HG03354 (cell line): ENCODE results near the gene EHD2.
A peak's percentile ranks its signal among the peaks of the same experiment; 100 is the strongest.
"Not testable (repeated sequence)": the region's sequence is repeated elsewhere in the genome, so short reads cannot be mapped to it uniquely, and the experiment has no call there.

Source experiments
- ATAC-seq: cut with Tn5 transposase; IDR thresholded peaks from one replicate; pipeline ENCODE4 v1.9.1; 2021; ENCODE audit warnings: mild to moderate bottlenecking; ENCODE audit not compliant: unreplicated experiment, poor library complexity, severe bottlenecking

The EHD2 gene

DNA sequence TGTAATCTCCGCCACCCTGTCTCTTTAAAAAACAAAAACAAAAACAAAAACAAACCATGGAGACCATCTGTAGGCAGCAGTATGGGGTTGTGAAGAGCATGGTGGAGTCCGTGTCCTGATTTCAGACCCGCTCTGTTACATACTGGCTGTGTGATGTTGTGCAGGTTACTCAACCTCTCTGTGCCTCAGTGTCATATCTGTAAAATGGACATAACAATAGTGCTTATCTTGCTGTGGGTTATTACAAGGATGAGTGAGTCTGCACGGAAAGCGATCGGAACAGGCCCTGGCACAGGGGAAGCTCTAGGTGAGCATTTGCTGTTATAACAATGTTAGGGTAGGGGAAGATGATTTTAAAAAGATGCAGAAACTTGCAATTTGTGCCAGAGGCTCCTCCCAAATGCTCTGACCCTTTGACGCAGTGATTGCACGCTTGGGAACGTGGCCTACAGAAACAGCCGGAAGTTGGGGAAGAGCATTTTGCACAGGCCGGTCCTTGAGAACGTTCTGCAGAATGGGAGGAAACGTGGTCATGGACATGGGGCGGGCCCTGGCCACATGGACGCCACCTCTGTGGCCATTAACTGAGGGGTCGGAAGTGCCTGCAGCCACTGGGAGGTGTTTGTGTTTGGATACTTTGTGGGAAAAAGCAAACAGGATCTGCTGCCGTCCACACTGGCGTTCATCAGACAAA, 49.5 kb downstream of the EHD2 start:
- no peak for ATAC-seq

DNA sequence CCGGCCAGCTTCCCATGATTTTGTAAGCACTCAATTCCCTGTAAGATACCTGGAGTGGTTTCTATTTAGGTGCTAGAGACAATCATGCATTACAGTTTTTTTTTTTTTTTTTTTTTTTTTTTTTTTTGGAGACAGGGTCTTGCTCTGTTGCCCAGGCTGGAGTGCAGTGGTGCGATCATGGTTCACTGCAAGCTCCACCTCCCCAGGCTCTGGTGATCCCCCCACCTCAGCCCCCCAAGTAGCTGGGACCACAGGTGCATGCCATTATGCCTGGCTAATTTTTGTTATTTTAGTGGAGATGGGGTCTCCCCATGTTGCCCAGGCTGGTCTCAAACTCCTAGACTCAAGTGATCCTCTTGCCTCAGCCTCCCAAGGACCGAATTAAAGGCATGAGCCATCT, 51.5 kb downstream of the EHD2 start:
- not testable (repeated sequence) for ATAC-seq

DNA sequence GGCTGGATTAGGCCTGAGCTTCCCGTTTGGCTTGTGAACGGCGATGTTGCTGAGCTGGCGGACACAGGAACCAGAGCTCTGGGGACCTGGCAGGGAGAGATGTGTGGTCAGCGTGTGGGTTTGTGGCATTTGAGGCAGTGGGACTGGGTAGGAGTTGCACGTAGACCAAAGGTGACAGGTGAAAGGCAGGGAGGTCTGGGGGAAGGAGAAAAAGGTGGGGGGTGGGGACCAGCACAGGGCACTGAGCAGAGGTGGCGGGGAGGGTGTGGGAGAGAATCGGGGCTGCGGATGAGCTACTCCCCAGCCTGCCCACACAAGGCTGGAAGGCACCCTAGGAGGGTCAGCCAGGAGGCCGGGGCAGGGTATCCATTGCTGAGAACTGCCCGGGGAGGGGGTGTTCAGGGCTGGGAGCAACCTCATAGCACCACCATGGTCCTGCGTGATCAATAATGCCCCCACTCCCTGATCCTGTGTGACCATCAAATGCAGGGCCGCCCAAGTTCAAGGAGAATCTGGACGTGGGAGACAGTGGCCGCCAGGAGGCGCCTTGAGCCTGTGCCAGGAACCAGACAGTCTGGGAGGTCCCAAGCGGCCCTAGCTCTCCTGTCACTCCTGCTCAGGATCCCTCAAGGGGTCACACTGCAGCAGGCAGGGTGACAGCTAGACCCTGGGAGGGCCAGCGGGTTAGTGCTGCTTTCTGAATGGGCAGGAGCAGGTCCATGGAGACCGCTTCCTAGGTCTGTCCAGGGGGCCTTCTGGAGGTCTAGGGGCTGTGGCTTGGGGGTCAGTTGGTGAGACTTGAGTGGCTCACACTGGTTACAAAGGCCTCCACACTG, 52.5 kb downstream of the EHD2 start:
- ATAC-seq: no peak

DNA sequence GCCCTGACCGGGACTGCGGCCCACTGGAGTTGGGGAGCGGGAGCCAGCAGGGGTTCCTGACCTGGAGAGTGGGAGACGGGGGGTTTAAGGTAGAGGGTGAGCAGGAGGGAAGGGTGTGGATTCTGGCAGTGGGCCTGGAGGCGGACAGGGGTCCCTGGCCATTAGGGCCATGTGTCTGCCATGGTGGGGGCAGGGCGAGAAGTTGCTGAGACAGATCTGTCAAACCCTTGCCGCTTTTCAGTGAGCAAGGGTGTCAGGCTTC, 53.1 kb downstream of the EHD2 start:
- no peak for ATAC-seq

DNA sequence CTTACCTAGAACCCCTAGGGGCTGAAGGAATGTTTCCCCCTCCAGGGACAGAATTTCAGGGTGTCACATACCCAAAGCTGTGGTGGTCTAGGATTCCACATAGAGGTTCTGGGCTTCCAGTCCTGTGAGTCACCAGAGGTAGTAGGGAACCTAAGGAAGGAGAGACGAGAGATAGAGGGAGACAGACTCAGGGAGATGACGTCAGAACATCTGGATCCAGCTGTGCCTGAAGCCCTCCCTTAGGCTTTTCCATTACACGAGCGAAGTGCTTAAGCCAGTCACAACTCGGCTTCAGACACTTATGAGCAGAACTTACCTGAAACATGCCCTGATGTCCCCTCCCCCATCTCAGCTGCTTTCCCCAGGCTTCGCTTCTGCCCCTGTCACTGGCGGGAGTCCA, 53.4 kb downstream of the EHD2 start:
- no peak for ATAC-seq

DNA sequence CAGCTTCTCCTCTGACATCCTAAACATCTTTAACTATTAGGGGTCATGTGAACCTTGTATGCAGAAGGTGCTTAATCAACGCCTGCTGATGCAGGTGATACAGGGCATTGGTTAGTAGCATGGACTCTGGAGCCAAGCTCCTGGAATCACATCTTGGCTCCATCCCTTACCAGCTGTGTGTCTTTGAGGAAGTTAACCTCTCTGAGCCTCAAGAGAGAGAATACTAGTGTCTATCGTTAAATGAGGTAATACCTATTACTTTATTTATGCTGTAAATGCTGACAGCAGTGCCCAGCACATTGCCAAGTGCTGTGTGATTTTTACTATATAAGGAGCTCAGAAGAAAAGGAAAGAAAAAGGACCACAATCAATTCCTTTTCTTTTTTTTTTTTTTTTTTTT, 54.1 kb downstream of the EHD2 start:
- no peak for ATAC-seq

DNA sequence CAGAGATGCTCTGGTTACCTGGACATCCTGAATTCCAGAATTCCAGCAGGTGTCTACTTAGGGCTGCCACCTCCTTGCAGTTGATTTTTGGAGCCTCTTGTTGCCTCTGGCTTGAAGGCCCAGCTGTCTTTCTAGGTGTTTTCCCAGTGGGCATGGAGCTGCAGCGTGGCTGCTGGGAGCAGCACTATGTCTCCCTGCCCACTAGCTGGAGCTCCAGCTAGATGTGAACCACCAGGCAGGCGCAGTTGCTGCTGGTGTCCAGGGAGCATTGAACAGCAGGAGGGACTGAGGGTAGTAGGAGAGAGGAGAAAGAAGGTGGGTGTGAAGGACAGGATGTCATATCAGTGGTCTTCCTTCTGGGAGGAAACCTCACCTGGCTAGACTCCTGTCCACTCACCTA, 55.4 kb downstream of the EHD2 start:
- no peak for ATAC-seq

DNA sequence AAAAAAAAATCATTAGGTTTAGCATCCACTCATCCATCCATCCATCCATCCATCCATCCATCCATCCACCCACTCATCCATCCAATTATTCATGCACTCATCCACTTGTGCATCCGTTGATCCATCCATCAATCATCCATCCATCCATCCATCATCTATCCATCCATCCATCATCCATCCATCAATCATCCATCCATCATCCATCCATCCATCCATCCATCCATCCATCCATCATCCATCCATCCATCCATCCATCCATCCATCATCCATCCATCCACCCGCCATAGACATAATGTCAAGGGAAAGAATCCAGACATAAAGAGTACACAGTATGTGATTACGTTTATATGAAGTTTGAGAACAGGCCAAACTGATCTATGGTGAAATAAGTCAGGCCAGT, 56.3 kb downstream of the EHD2 start:
- no peak for ATAC-seq

DNA sequence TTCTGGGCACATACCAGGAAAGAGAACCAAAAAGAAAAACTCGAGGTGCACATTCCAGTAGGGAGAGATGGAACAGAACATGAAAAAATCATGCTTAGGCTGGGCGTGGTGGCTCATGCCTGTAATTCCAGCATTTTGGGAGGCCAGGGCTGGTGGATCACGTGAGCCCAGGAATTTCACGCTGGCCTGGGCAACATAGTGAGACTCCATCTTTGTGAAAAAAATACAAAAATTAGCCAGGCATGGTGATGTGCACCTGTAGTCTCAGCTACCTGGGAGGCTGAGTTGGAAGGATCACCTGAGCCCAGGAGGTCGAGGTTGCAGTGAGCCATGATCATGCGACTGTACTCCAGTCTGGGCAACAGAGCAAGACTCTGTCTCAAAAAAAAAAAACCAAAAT, 58.1 kb downstream of the EHD2 start:
- not testable (repeated sequence) for ATAC-seq

DNA sequence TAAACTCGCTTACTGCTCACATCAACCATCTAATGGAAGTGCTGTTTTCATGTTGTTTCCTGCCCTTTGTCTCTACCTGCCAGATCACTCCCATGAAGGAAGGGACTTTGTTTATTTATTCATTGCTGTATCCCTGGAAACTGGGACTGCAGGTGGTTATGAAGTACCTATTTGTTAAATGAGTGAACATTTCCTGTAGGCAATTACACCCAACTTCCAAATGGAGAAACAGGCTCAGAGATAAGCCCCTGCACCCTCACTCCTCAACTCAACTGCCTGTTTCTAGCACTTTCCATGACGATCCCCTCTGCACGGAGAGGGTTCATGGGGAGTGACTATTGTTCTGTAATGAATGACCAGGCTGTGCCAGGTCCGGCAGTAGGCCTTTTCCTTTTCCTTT, 63.3 kb downstream of the EHD2 start:
- no peak for ATAC-seq

DNA sequence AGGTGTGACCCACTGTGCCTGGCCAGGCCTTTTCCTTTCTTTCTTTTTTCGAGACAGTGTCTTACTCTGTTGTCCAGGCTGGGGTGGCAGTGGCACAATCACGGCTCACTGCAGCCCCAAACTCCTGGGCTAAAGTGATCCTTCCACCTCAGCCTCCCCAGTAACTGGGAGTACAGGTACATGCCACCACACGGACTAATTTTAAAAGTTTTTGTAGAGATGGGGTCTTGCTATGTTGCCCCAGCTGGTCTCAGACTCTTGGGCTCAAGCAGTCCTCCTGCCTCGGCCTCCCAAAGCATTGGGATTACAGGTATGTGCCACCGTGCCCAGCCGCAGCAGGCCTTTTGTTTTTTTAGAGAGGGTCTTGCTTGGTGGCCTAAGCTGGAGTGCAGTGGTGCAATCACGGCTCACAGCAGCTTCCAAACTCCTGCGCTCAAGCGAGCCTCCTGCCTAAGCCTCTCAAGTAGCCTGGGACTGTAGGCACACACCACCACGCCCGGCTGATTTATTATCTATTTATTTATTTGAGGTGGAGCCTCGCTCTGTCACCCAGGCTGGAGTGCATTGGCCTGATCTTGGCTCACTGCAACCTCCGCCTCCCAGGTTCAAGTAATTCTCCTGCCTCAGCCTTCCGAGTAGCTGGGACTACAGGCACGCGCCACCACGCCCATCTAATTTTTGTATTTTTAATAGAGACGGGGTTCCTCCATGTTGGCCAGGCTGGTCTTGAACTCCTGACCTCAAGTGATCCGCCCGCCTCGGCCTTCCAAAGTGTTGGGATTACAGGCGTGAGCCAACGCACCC, 64.2 kb downstream of the EHD2 start:
- ATAC-seq: not testable (repeated sequence)

DNA sequence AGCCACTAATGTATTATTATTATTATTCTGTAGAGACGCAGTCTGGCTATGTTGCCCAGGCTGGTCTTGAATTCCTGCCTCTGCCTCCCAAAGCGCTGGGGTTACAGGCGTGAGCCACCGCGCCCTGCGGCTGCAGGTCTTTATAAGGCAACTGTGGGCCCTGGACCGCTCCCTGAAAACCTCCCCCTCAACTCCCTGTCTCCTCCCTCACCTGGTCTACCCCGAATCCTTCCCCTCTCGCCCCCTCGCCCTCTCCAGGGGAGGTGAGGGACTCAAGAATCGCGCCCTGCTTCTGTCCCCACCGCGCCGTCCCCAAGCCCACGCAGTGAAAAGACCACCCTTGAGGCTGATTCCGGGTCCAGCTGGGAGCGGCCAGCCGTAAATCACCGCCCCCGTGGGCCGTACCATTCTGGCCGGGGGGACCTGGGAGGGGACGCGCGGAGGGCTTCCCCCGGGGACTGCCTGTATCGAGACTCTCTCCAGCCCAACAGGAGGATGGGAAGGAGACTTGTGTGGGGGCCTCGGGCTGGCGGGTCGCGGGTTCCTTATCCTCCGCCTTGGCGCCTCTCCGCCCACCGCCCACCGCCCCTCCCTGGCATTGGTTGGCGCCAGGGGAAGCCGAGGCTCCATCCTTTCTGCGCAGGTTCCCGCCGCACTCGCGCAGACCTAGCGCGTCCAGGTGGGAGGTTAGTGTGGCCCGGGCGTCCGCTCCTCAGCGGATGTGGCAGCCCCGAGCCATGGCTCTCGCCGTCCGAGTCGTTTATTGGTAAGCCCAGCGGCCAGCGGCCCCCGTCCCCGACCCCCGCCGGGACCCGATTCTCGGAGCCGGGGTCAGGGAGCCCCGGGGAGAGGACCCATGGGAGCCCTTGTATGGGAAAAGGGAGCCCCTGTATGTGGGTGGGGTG, 65.1 kb downstream of the EHD2 start, which contains the start of gene SELENOW:
Gene SELENOW (plus strand): TSS at position 655 of the 905 bp plus-strand sequence. CDS start 83 bp downstream, at position 738.
- ATAC-seq: peak; percentile 84

DNA sequence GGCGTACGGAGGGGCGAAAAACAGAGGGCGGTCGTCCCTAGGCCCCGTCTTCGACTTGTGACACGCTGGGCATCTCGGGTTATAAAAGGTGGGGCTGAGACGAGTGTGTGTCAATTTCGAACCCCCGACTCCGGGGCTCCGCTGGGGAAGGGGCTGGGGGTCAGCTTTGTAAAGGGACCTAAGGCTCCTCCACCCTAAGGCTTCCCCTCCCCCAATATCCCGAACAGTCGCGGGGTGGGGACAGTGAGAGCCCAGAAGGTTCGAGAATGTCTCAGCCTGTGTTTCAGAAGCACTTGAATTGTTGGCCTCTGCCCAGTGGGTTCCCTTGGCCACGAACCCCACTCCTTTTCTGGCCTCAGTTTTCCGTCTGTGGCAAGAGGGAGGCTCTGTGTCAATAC, 65.7 kb downstream of the EHD2 start:
- ATAC-seq: peak; percentile 9

DNA sequence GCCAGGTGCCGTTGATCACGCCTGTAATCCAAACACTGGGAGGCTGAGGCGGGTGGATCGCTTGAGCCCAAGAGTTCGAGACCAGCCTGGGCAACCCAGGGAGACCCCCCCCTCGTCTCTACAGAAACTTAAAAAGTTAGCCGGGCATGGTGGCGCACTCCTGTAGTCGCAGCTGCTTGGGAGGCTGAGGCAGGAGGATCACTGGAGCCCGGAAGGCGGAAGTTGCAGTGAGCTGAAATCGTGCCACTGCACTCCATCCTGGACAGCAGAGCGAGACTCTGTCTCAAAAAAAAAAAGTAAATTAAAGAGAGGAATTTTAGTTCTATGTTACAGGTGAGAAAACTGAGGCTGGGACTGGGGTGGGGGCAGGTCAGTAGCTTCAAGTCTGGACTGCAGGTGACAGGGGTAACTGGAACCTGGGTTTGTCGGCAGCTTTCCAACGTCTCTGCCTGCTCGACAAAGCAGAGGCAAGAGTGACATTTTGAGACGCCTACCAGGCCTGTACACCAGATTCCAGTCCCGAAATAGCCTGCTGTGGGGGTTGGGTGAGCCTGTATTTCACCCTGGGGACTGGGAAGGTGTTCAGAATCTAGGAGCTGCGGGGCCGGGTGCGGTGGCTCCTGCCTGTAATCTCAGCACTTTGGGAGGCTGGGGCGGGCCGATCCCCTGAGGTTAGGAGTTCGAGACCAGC, 66.4 kb downstream of the EHD2 start:
- ATAC-seq: no peak

DNA sequence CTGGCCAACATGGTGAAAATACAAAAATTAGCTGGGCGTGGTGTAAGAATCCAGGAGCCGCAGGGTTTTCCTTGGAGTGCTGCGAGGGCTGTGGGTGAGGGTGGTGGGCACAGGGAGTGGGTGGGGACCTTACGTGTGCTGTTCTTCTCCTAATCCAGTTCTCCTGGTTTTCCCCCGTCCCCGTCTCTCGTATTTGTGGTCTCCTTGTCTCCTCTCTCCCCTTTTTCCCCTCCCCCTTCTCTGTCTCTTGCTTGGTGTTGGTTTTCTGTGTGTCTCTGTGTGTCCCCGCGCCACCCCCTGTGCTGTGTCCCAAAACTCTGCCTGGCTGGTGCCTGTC, 67.0 kb downstream of the EHD2 start:
- ATAC-seq: no peak

DNA sequence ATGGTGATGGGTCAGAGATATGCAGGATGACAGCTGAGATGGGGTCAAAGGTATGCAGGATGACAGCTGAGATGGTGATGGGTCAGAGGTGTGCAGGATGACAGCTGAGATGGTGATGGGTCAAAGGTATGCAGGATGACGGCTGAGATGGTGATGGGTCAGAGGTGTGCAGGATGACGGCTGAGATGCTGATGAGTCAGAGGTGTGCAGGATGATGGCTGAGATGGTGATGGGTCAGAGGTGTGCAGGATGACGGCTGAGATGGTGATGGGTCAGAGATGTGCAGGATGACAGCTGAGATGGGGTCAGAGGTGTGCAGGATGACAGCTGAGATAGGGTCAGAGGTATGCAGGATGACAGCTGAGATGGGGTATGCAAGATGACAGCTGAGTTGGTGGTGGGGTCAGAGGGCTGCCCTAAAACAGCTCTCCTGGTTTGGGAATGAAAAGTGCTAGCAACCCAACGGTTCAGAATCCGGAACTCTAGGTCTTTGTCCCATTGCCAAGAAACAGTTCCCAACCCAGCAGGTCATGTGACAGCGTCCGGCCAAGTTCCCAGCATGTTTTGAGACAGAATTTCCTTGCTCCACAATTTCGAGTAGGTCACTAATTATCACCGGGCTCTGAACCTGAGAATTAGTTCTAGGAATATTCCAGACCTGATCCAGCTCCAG, 68.5 kb downstream of the EHD2 start:
- ATAC-seq: no peak

DNA sequence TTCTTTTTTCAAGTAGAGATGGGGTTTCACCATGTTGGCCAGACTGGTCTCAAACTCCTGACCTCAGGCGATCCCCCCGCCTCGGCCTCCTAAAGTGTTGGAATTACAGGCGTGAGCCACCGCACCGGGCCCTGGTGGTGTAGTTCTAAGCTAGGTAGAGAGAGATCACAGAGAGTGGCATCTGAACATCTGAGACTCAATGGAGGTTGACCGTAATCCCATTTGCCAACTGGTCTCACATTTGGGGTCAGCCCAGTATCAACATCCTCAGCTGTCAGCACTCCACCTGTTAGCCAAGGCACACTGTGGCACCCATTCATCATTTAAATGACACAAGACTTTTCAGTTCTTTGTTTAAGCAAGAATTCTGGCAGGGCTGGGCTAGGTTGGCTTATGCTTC, 73.3 kb downstream of the EHD2 start:
- ATAC-seq: no peak

DNA sequence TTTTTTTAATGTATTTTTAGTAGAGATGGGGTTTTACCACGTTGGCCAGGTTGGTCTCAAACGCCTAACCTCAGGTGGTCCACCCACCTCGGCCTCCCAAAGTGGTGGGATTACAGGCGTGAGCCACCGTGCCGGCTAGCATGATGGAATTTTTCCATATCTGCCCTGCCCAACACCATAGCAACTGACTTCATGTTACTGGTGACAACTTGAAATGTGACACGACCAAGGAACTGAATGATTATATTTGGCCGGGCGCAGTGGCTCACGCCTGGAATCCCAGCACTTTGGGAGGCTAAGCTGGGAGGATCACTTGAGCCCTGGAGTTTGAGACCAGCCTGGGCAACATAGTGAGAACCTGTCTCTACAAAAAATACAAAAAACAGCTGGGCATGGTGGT, 74.1 kb downstream of the EHD2 start:
- not testable (repeated sequence) for ATAC-seq

DNA sequence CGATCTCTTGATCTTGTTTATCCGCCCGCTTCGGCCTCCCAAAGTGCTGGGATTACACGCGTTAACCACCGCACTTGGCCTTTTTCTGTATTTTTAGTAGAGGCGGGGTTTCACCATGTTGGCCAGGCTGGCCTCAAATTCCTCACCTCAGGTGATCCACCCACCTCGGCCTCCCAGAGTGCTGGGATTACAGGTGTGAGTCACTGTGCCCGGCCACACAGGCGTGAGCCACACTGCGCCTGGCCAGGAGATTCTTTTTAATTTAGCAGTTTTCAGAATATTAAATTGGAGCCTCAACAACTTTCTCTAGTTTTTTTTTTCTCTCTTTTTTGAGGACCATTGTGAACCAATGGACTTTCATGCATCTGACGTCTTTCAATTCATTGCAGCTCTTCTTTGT, 76.6 kb downstream of the EHD2 start:
- not testable (repeated sequence) for ATAC-seq
